GM23338 (cell line): ENCODE data around the gene NPAS2. TPM values are rescaled to one million over a fixed set of nuclear protein-coding genes. Genes with fewer than 3 reads are reported as not detected.

Experiments
- ATAC-seq: fragments of 200-7000 bp; cut with Tn5 transposase; 3 replicates; pipeline ENCODE4 v1.9.1; 2020
- DNase-seq: peaks from one replicate; pipeline ENCODE4 v3.0.0-alpha.2; 2015; ENCODE audit warnings: low spot score
- H2AFZ ChIP-seq: fragments of 200-600 bp; sonication (generic); 2 replicates; pipeline ENCODE4 v1.8.0; 2016; ENCODE audit warnings: antibody characterized with exemption, mild to moderate bottlenecking, moderate library complexity
- H3F3A ChIP-seq: fragments of 200-600 bp; sonication (generic); replicated peaks from 2 replicates; pipeline ENCODE4 v1.8.0; 2017; ENCODE audit warnings: antibody characterized with exemption, mixed run types, low read depth
- H3K27ac ChIP-seq: fragments of 200-600 bp; sonication (generic); 2 replicates; pipeline ENCODE4 v1.6.1; 2016; ENCODE audit warnings: low read depth
- H3K27me3 ChIP-seq: fragments of 200-600 bp; sonication (generic); 2 replicates; pipeline ENCODE4 v1.8.0; 2016; ENCODE audit warnings: mild to moderate bottlenecking, mixed run types, moderate library complexity; ENCODE audit not compliant: insufficient read depth
- H3K36me3 ChIP-seq: fragments of 200-600 bp; sonication (generic); 2 replicates; pipeline ENCODE4 v1.8.0; 2016; ENCODE audit warnings: mild to moderate bottlenecking; ENCODE audit not compliant: insufficient read depth
- H3K4me1 ChIP-seq: fragments of 200-600 bp; sonication (generic); 2 replicates; pipeline ENCODE4 v1.8.0; 2016; ENCODE audit warnings: mild to moderate bottlenecking, moderate library complexity; ENCODE audit not compliant: insufficient read depth
- H3K4me2 ChIP-seq: fragments of 200-600 bp; sonication (generic); 2 replicates; pipeline ENCODE4 v1.7.1; 2017; ENCODE audit warnings: mixed run types
- H3K4me3 ChIP-seq: fragments of 200-600 bp; sonication (generic); 2 replicates; pipeline ENCODE4 v1.6.1; 2016; ENCODE audit warnings: mixed run types
- H3K79me2 ChIP-seq: fragments of 200-600 bp; sonication (generic); replicated peaks from 2 replicates; pipeline ENCODE4 v1.8.0; 2017; ENCODE audit warnings: mild to moderate bottlenecking; ENCODE audit not compliant: insufficient read depth
- H3K9me2 ChIP-seq: fragments of 200-600 bp; sonication (generic); 2 replicates; pipeline ENCODE4 v1.8.0; 2017; ENCODE audit not compliant: insufficient read depth
- H4K20me1 ChIP-seq: fragments of 200-600 bp; sonication (generic); replicated peaks from 2 replicates; pipeline ENCODE4 v1.8.0; 2017; ENCODE audit warnings: mild to moderate bottlenecking; ENCODE audit not compliant: insufficient read depth
- H3K27ac Mint-ChIP-seq: 2 replicates; pipeline ENCODE4 v1.8.0; 2020; ENCODE audit warnings: inconsistent platforms, mild to moderate bottlenecking, moderate library complexity, mixed read lengths
- H3K27me3 Mint-ChIP-seq: 3 replicates; pipeline ENCODE4 v1.8.0; 2022; ENCODE audit warnings: low read depth, mild to moderate bottlenecking, moderate library complexity, mixed read lengths, inconsistent platforms; ENCODE audit not compliant: insufficient read depth, poor library complexity
- H3K36me3 Mint-ChIP-seq: 3 replicates; pipeline ENCODE4 v1.8.0; 2021; ENCODE audit warnings: low read depth, mild to moderate bottlenecking, inconsistent platforms, moderate library complexity, mixed read lengths
- H3K4me1 Mint-ChIP-seq: 3 replicates; pipeline ENCODE4 v1.8.0; 2020; ENCODE audit warnings: mild to moderate bottlenecking, inconsistent platforms, mixed read lengths
- H3K4me3 Mint-ChIP-seq: 3 replicates; pipeline ENCODE4 v1.8.0; 2021; ENCODE audit warnings: moderate library complexity, mild to moderate bottlenecking, inconsistent platforms, mixed read lengths
- H3K9me3 Mint-ChIP-seq: 3 replicates; pipeline ENCODE4 v1.8.0; 2020; ENCODE audit warnings: moderate library complexity, mild to moderate bottlenecking, inconsistent platforms, mixed read lengths
- EZH2 ChIP-seq: fragments of 200-600 bp; sonication (generic); IDR thresholded peaks from one replicate; pipeline ENCODE4 v1.8.0; 2017; ENCODE audit warnings: antibody characterized with exemption, mild to moderate bottlenecking, low read depth; ENCODE audit not compliant: unreplicated experiment
- JUNB ChIP-seq: IDR thresholded peaks from one replicate; pipeline ENCODE4 v1.6.1; 2016; ENCODE audit warnings: antibody characterized with exemption; ENCODE audit not compliant: unreplicated experiment
- POLR2AphosphoS5 ChIP-seq: IDR thresholded peaks from 2 replicates; pipeline ENCODE4 v1.6.1; 2016; ENCODE audit warnings: antibody characterized with exemption, low read depth
- REST ChIP-seq: IDR thresholded peaks from one replicate; pipeline ENCODE4 v1.6.1; 2018; ENCODE audit warnings: antibody characterized with exemption; ENCODE audit not compliant: unreplicated experiment
- STAT1 ChIP-seq: IDR thresholded peaks from one replicate; pipeline ENCODE4 v1.6.1; 2016; ENCODE audit warnings: antibody characterized with exemption; ENCODE audit not compliant: unreplicated experiment
- ZNF462 ChIP-seq: fragments of 250-450 bp; sonication (Bioruptor Pico); IDR thresholded peaks from 2 replicates; pipeline ENCODE4 v1.5.0; 2020; ENCODE audit warnings: mild to moderate bottlenecking, moderate library complexity
- polyA plus RNA-seq: library from polyadenylated mRNA; unstranded; fragments of >200 nt; fragmentation: Nextera tagmentation; extraction: Ambion mirVana; gene quantifications from 2 replicates; pipeline ENCODE4 v1.2.1, GENCODE V29; 2016
- total RNA-seq: library from RNA; depleted of rRNA; stranded (reverse); fragments of >200 nt; shearing (Covaris generic); gene quantifications from 2 replicates; pipeline ENCODE4 v1.2.3, GENCODE V29; 2014
- TF ChIP-seq, protein P1 (sequence below), 2 experiments: fragments of 200-600 bp in 1 of 2; sonication (generic) in 1 of 2; conservative IDR thresholded peaks; 2 replicates each; pipeline versions ENCODE4 v1.5.1 to v1.6.1; 2016 to 2017; ENCODE audit warnings: antibody characterized with exemption in 2 of 2, low read depth in 2 of 2, mild to moderate bottlenecking in 2 of 2, moderate library complexity in 1 of 2

The NPAS2 gene
- total and polyA plus RNA-seq, 2 experiments from 2014 or later: 0.56 to 1.1 TPM

GRCh38 chr2:100831158-100831750 is 11.3 kb downstream of the NPAS2 start (continued):
- TF ChIP-seq ZNF462 (CRISPR knock-in tag): no peak
- TF ChIP-seq EZH2: no peak

- H2AFZ ChIP-seq: no peak overlapping the region
- no peak for DNase-seq
- H3K27ac ChIP-seq: no peak overlapping the region
- H3K4me1 ChIP-seq: no peaks in the 10 kb centered on the region
- Mint-ChIP-seq H3K36me3 (no peaks in the 10 kb centered on the region), H3K27ac (0 out of 2 replicates have a peak overlapping the region, but pooled peaks have one; percentile 24), H3K9me3 (peaks cover 11% of the 10 kb centered on the region; the same call in 2 of the 3 replicates), H3K4me1 (no peaks in the 10 kb centered on the region), H3K27me3 (no peaks in the 10 kb centered on the region), H3K4me3 (no peak overlapping the region)
- H3K9me2 ChIP-seq: no peaks in the 10 kb centered on the region; the same call in 1 of the 2 replicates
- no peak for TF ChIP-seq POLR2AphosphoS5
- no peak for ATAC-seq
- H3K36me3 ChIP-seq: no peaks in the 10 kb centered on the region
- H3K4me2 ChIP-seq: no peak overlapping the region
- H3F3A ChIP-seq: no peaks in the 10 kb centered on the region
- no peaks in the 10 kb centered on the region for H3K79me2 ChIP-seq
- H3K4me3 ChIP-seq: no peak overlapping the region
- H4K20me1 ChIP-seq: no peaks in the 10 kb centered on the region
- no peaks in the 10 kb centered on the region for H3K27me3 ChIP-seq
These were observed 11.9 kb downstream of the NPAS2 start for GRCh38 chr2:100831831-100832230.

GRCh38 chr2:100832885-100833284 is 12.9 kb downstream of the NPAS2 start:
- Histone ChIP-seq H3K4me1 (no peaks in the 10 kb centered on the region), H2AFZ (no peak overlapping the region), H4K20me1 (no peaks in the 10 kb centered on the region), H3K4me3 (no peak overlapping the region), H3K4me2 (no peak overlapping the region), H3K27ac (no peak overlapping the region), H3K9me2 (no peaks in the 10 kb centered on the region; the same call in 1 of the 2 replicates), H3K36me3 (no peaks in the 10 kb centered on the region), H3K79me2 (no peaks in the 10 kb centered on the region), H3F3A (no peaks in the 10 kb centered on the region), H3K27me3 (no peaks in the 10 kb centered on the region)
- Mint-ChIP-seq H3K9me3 (peaks cover 9% of the 10 kb centered on the region; the same call in 2 of the 3 replicates), H3K4me1 (no peaks in the 10 kb centered on the region), H3K27me3 (no peaks in the 10 kb centered on the region), H3K27ac (no peak overlapping the region), H3K36me3 (no peaks in the 10 kb centered on the region), H3K4me3 (no peak overlapping the region)
- ATAC-seq: no peak
- TF ChIP-seq JUNB (no peak), POLR2AphosphoS5 (no peak), REST (no peak), STAT1 (no peak)
- TF ChIP-seq, protein P1, sequence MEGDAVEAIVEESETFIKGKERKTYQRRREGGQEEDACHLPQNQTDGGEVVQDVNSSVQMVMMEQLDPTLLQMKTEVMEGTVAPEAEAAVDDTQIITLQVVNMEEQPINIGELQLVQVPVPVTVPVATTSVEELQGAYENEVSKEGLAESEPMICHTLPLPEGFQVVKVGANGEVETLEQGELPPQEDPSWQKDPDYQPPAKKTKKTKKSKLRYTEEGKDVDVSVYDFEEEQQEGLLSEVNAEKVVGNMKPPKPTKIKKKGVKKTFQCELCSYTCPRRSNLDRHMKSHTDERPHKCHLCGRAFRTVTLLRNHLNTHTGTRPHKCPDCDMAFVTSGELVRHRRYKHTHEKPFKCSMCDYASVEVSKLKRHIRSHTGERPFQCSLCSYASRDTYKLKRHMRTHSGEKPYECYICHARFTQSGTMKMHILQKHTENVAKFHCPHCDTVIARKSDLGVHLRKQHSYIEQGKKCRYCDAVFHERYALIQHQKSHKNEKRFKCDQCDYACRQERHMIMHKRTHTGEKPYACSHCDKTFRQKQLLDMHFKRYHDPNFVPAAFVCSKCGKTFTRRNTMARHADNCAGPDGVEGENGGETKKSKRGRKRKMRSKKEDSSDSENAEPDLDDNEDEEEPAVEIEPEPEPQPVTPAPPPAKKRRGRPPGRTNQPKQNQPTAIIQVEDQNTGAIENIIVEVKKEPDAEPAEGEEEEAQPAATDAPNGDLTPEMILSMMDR (conservative IDR thresholded peaks at IDR 0.05; ENCODE audit: low read depth in 2 of 2): no peak
- DNase-seq: no peak
